ENCODE data around the gene GLP2R.

GLP2R gene

GRCh38 chr17:9843152-9844010, 17.7 kb downstream of the GLP2R start:
- no peaks in the 10 kb centered on the region for H3K9me2 ChIP-seq (replicated peaks; ENCODE audit: insufficient read depth, low read length)
- no peak overlapping the region for H3K27ac ChIP-seq (ENCODE audit: low read length)
- H3K9ac ChIP-seq (ENCODE audit: low read length), result no peak overlapping the region
- TF ChIP-seq CTCF (IDR thresholded peaks at IDR 0.05; ENCODE audit: low read length), result no peak
- TF ChIP-seq EZH2 (optimal IDR thresholded peaks at IDR 0.05; ENCODE audit: low read depth, low read length), result no peak
- TF ChIP-seq EZH2phosphoT487 (IDR thresholded peaks at IDR 0.05; ENCODE audit: low read length), result no peak
- DNase-seq, result no peak
- H2AFZ ChIP-seq (ENCODE audit: low read length), result no peak overlapping the region
- no peak overlapping the region for H3K4me3 ChIP-seq (ENCODE audit: low read length)
- H3K36me3 ChIP-seq (replicated peaks; ENCODE audit: insufficient read depth, low read length), result no peaks in the 10 kb centered on the region
- H3K9me3 ChIP-seq (replicated peaks; ENCODE audit: insufficient read depth, low read length), result no peaks in the 10 kb centered on the region
- H3K4me1 ChIP-seq (ENCODE audit: low read length), result no peaks in the 10 kb centered on the region
- no peak overlapping the region for H3K4me2 ChIP-seq (ENCODE audit: low read depth, low read length)
- H3K79me2 ChIP-seq (ENCODE audit: low read length), result no peaks in the 10 kb centered on the region
- H3F3A ChIP-seq (ENCODE audit: insufficient read depth, low read length), result no peaks in the 10 kb centered on the region
- H3K27me3 ChIP-seq (replicated peaks; ENCODE audit: insufficient read depth, low read length), result no peaks in the 10 kb centered on the region
- no peaks in the 10 kb centered on the region for H4K20me1 ChIP-seq (ENCODE audit: insufficient read depth, low read length)

- Histone ChIP-seq H3K4me2 (ENCODE audit: low read depth, low read length) (no peak overlapping the region), H3K4me1 (ENCODE audit: low read length) (no peaks in the 10 kb centered on the region), H3K27ac (ENCODE audit: low read length) (no peak overlapping the region), H3K9ac (ENCODE audit: low read length) (no peak overlapping the region), H3K27me3 (replicated peaks; ENCODE audit: insufficient read depth, low read length) (0 out of 2 replicates have a peak, but pooled peaks cover 2% of the 10 kb centered on the region), H3K4me3 (ENCODE audit: low read length) (no peak overlapping the region), H4K20me1 (ENCODE audit: insufficient read depth, low read length) (no peaks in the 10 kb centered on the region), H2AFZ (ENCODE audit: low read length) (no peak overlapping the region), H3K9me2 (replicated peaks; ENCODE audit: insufficient read depth, low read length) (no peaks in the 10 kb centered on the region), H3K79me2 (ENCODE audit: low read length) (no peaks in the 10 kb centered on the region), H3K36me3 (replicated peaks; ENCODE audit: insufficient read depth, low read length) (no peaks in the 10 kb centered on the region), H3F3A (ENCODE audit: insufficient read depth, low read length) (no peaks in the 10 kb centered on the region), H3K9me3 (replicated peaks; ENCODE audit: insufficient read depth, low read length) (no peaks in the 10 kb centered on the region)
- no peak for TF ChIP-seq CTCF (IDR thresholded peaks at IDR 0.05; ENCODE audit: low read length)
- no peak for TF ChIP-seq EZH2 (optimal IDR thresholded peaks at IDR 0.05; ENCODE audit: low read depth, low read length)
- TF ChIP-seq EZH2phosphoT487 (IDR thresholded peaks at IDR 0.05; ENCODE audit: low read length), result no peak
- no peak for DNase-seq
Observed at GRCh38 chr17:9844153-9844552, 18.4 kb downstream of the GLP2R start.

- no peak for TF ChIP-seq EZH2 (optimal IDR thresholded peaks at IDR 0.05; ENCODE audit: low read depth, low read length)
- no peak for TF ChIP-seq CTCF (IDR thresholded peaks at IDR 0.05; ENCODE audit: low read length)
- no peak for TF ChIP-seq EZH2phosphoT487 (IDR thresholded peaks at IDR 0.05; ENCODE audit: low read length)
- no peak overlapping the region for H3K4me3 ChIP-seq (ENCODE audit: low read length)
Observed at GRCh38 chr17:9845306-9845705, 19.6 kb downstream of the GLP2R start.

More at GRCh38 chr17:9845306-9845705, 19.6 kb downstream of the GLP2R start:
- H4K20me1 ChIP-seq (ENCODE audit: insufficient read depth, low read length), result no peaks in the 10 kb centered on the region
- no peak for DNase-seq
- H2AFZ ChIP-seq (ENCODE audit: low read length), result no peak overlapping the region
- 0 out of 2 replicates have a peak, but pooled peaks cover 2% of the 10 kb centered on the region for H3K27me3 ChIP-seq (replicated peaks; ENCODE audit: insufficient read depth, low read length)
- H3K4me2 ChIP-seq (ENCODE audit: low read depth, low read length), result no peak overlapping the region
- no peaks in the 10 kb centered on the region for H3K9me3 ChIP-seq (replicated peaks; ENCODE audit: insufficient read depth, low read length)
- no peak overlapping the region for H3K27ac ChIP-seq (ENCODE audit: low read length)
- H3K4me1 ChIP-seq (ENCODE audit: low read length), result no peaks in the 10 kb centered on the region
- H3K79me2 ChIP-seq (ENCODE audit: low read length), result no peaks in the 10 kb centered on the region
- H3F3A ChIP-seq (ENCODE audit: insufficient read depth, low read length), result no peaks in the 10 kb centered on the region
- no peak overlapping the region for H3K9ac ChIP-seq (ENCODE audit: low read length)
- no peaks in the 10 kb centered on the region for H3K36me3 ChIP-seq (replicated peaks; ENCODE audit: insufficient read depth, low read length)
- H3K9me2 ChIP-seq (replicated peaks; ENCODE audit: insufficient read depth, low read length), result no peaks in the 10 kb centered on the region
